22Rv1 (cell line): ENCODE measurements around the gene TRIM10.

ENCODE experiments used
- ZFX ChIP-seq: fragments of 450-650 bp; IDR thresholded peaks from 2 replicates; pipeline ENCODE4 v1.6.1; 2017; ENCODE audit warnings: antibody characterized with exemption, borderline replicate concordance
- TF ChIP-seq, protein P1 (sequence below): fragments of 450-650 bp; IDR thresholded peaks from 2 replicates; pipeline ENCODE4 v1.5.1; 2017; ENCODE audit warnings: mild to moderate bottlenecking

DNA sequence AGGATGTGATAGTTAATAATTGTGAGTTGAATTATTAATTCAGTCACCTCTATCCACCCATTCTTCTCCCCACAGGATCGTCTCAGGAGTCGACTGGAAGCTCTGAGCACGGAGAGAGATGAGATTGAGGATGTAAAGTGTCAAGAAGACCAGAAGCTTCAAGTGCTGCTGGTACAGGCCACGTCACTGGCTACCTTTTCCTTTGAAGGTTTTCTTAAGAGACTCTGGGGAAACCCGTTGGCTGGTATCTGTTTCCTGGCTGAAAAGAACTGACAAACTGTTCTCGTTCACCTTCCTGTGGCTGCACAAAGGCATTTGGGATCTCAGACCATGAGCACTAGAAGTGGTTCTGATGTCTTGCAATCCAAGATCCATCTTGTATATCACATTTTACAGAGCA is 6.1 kb upstream of the TRIM10 start:
- TF ChIP-seq, protein P1, sequence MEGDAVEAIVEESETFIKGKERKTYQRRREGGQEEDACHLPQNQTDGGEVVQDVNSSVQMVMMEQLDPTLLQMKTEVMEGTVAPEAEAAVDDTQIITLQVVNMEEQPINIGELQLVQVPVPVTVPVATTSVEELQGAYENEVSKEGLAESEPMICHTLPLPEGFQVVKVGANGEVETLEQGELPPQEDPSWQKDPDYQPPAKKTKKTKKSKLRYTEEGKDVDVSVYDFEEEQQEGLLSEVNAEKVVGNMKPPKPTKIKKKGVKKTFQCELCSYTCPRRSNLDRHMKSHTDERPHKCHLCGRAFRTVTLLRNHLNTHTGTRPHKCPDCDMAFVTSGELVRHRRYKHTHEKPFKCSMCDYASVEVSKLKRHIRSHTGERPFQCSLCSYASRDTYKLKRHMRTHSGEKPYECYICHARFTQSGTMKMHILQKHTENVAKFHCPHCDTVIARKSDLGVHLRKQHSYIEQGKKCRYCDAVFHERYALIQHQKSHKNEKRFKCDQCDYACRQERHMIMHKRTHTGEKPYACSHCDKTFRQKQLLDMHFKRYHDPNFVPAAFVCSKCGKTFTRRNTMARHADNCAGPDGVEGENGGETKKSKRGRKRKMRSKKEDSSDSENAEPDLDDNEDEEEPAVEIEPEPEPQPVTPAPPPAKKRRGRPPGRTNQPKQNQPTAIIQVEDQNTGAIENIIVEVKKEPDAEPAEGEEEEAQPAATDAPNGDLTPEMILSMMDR = no peak
- TF ChIP-seq ZFX = no peak
